Measurements from ENCODE around the gene ATP6V1G3.

Gene ATP6V1G3

GRCh38 chr1:198556971-198557370, 16.5 kb upstream of the ATP6V1G3 start:
- DNase-seq (ENCODE audit: low spot score) = peak; percentile 19
- TF ChIP-seq CTCF (IDR thresholded peaks at IDR 0.05; ENCODE audit: extremely low read depth, missing control alignments) = no peak

GRCh38 chr1:198552668-198553416, 12.4 kb upstream of the ATP6V1G3 start:
- TF ChIP-seq CTCF (IDR thresholded peaks at IDR 0.05; ENCODE audit: extremely low read depth, missing control alignments) = no peak
- no peak for DNase-seq (ENCODE audit: low spot score)

GRCh38 chr1:198550941-198551524, 10.6 kb upstream of the ATP6V1G3 start:
- no peak for TF ChIP-seq CTCF (IDR thresholded peaks at IDR 0.05; ENCODE audit: extremely low read depth, missing control alignments)
- DNase-seq (ENCODE audit: low spot score) = no peak

- no peak for TF ChIP-seq CTCF (IDR thresholded peaks at IDR 0.05; ENCODE audit: extremely low read depth, missing control alignments)
- peak; percentile 32 for DNase-seq (ENCODE audit: low spot score)
These were observed 9.4 kb upstream of the ATP6V1G3 start for GRCh38 chr1:198549866-198550265.

- DNase-seq (ENCODE audit: low spot score) = no peak
- no peak for TF ChIP-seq CTCF (IDR thresholded peaks at IDR 0.05; ENCODE audit: extremely low read depth, missing control alignments)
These were observed 8.4 kb upstream of the ATP6V1G3 start for GRCh38 chr1:198548890-198549289.

- no peak for TF ChIP-seq CTCF (IDR thresholded peaks at IDR 0.05; ENCODE audit: extremely low read depth, missing control alignments)
- no peak for DNase-seq (ENCODE audit: low spot score)
These were observed 4.7 kb upstream of the ATP6V1G3 start for GRCh38 chr1:198545156-198545555.

- no peak for DNase-seq (ENCODE audit: low spot score)
- TF ChIP-seq CTCF (IDR thresholded peaks at IDR 0.05; ENCODE audit: extremely low read depth, missing control alignments) = no peak
These were observed 3.8 kb upstream of the ATP6V1G3 start for GRCh38 chr1:198544265-198544664.

Measured in GM20000 (cell line).